Neural progenitor cell (in vitro differentiated cells): ENCODE measurements around the gene KRT33B. TPM values are rescaled to one million over a fixed set of nuclear protein-coding genes. Genes with fewer than 3 reads are reported as not detected.

Experiments used
- DNase-seq: peaks from one replicate; pipeline ENCODE4 v3.0.0-alpha.2; 2016; ENCODE audit warnings: low spot score
- H2AFZ ChIP-seq: fragments of 200-600 bp; sonication (generic); replicated peaks from 2 replicates; pipeline ENCODE4 v1.6.1; 2016; ENCODE audit warnings: antibody characterized with exemption
- H3F3A ChIP-seq: fragments of 200-600 bp; sonication (generic); 2 replicates; pipeline ENCODE4 v1.6.1; 2016; ENCODE audit warnings: antibody characterized with exemption, low read depth
- H3K27ac ChIP-seq: fragments of 200-600 bp; sonication (generic); 2 replicates; pipeline ENCODE4 v1.5.1; 2016; ENCODE audit warnings: mild to moderate bottlenecking
- H3K27me3 ChIP-seq: fragments of 200-600 bp; sonication (generic); 2 replicates; pipeline ENCODE4 v1.6.1; 2016; ENCODE audit warnings: mild to moderate bottlenecking, moderate library complexity
- H3K36me3 ChIP-seq: fragments of 200-600 bp; sonication (generic); 2 replicates; pipeline ENCODE4 v1.5.1; 2016
- H3K4me1 ChIP-seq: fragments of 200-600 bp; sonication (generic); 2 replicates; pipeline ENCODE4 v1.6.1; 2016; ENCODE audit warnings: mixed run types
- H3K4me2 ChIP-seq: fragments of 200-600 bp; sonication (generic); 2 replicates; pipeline ENCODE4 v1.6.1; 2016
- H3K4me3 ChIP-seq: fragments of 200-600 bp; sonication (generic); 2 replicates; pipeline ENCODE4 v1.5.1; 2016
- H3K79me2 ChIP-seq: fragments of 200-600 bp; sonication (generic); 2 replicates; pipeline ENCODE4 v1.6.1; 2016; ENCODE audit warnings: low read depth
- H3K9ac ChIP-seq: fragments of 200-600 bp; sonication (generic); 2 replicates; pipeline ENCODE4 v1.6.1; 2016
- H3K9me3 ChIP-seq: fragments of 200-600 bp; sonication (generic); 2 replicates; pipeline ENCODE4 v1.5.1; 2016; ENCODE audit warnings: low read depth
- H4K20me1 ChIP-seq: fragments of 200-600 bp; sonication (generic); 2 replicates; pipeline ENCODE4 v1.6.1; 2016; ENCODE audit warnings: low read depth
- H3K27ac Mint-ChIP-seq: 3 replicates; pipeline ENCODE4 v1.8.0; 2021; ENCODE audit warnings: mixed read lengths
- H3K27me3 Mint-ChIP-seq: 2 replicates; pipeline ENCODE4 v1.8.0; 2022; ENCODE audit warnings: low read depth, mild to moderate bottlenecking, inconsistent platforms, moderate library complexity, mixed read lengths; ENCODE audit not compliant: insufficient read depth
- H3K36me3 Mint-ChIP-seq: 3 replicates; pipeline ENCODE4 v1.8.0; 2021; ENCODE audit warnings: mixed read lengths
- H3K4me1 Mint-ChIP-seq: 3 replicates; pipeline ENCODE4 v1.8.0; 2021; ENCODE audit warnings: mixed read lengths
- H3K4me3 Mint-ChIP-seq: 3 replicates; pipeline ENCODE4 v1.8.0; 2021; ENCODE audit warnings: mild to moderate bottlenecking, moderate library complexity, mixed read lengths
- H3K9me3 Mint-ChIP-seq: 3 replicates; pipeline ENCODE4 v1.8.0; 2020; ENCODE audit warnings: mixed read lengths
- EZH2 ChIP-seq: fragments of 200-600 bp; sonication (generic); IDR thresholded peaks from 2 replicates; pipeline ENCODE4 v1.6.1; 2017; ENCODE audit warnings: antibody characterized with exemption, mild to moderate bottlenecking, moderate library complexity
- EZH2phosphoT487 ChIP-seq: fragments of 200-600 bp; sonication (generic); IDR thresholded peaks from 2 replicates; pipeline ENCODE4 v1.6.1; 2017; ENCODE audit warnings: antibody characterized with exemption
- total RNA-seq: library from RNA; depleted of rRNA; stranded (reverse); fragments of >200 nt; gene quantifications from 2 replicates; pipeline ENCODE4 v1.2.3, GENCODE V29; 2015; ENCODE audit warnings: low replicate concordance
- TF ChIP-seq, protein P1 (sequence below): fragments of 200-600 bp; sonication (generic); IDR thresholded peaks from 2 replicates; pipeline ENCODE4 v1.5.1; 2017; ENCODE audit warnings: antibody characterized with exemption, mild to moderate bottlenecking

The KRT33B gene
- total RNA-seq, 1 donor from 2014 or later = not detected

DNA sequence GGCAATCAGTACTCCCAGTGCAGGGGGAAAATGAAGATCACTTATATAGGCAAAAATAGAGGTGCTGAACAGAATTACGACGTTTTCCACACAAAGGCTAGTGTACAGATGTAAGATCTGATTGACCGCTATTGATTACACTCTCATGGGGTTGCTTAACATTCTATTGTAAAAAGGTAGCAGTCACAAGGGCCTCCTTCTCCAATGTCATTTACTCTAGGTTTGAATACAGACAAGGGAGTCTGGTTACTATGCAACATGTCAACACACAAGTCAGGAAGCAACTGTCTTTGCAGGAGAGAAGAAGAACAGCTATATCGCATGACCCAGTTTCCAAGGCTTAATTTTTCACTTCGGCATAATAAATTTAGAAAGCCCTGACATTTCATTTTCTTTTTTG is 46.9 kb upstream of the KRT33B start:
- H3K9me3 Mint-ChIP-seq = no peaks in the 10 kb centered on the region
- H3K27ac Mint-ChIP-seq = no peak overlapping the region
- H3K27me3 Mint-ChIP-seq = no peaks in the 10 kb centered on the region
- no peaks in the 10 kb centered on the region for H3K36me3 ChIP-seq
- H3K9me3 ChIP-seq = no peaks in the 10 kb centered on the region
- H3K4me3 Mint-ChIP-seq = no peak overlapping the region
- no peak for DNase-seq
- H3K4me1 ChIP-seq = peaks cover 3% of the 10 kb centered on the region
- no peak overlapping the region for H2AFZ ChIP-seq
- no peaks in the 10 kb centered on the region for H3K79me2 ChIP-seq
- H3K27me3 ChIP-seq = no peaks in the 10 kb centered on the region
- H3K9ac ChIP-seq = no peak overlapping the region
- H3K4me3 ChIP-seq = no peak overlapping the region
- H4K20me1 ChIP-seq = no peaks in the 10 kb centered on the region
- H3F3A ChIP-seq = no peaks in the 10 kb centered on the region
- TF ChIP-seq EZH2phosphoT487 (no peak), EZH2 (no peak)
- TF ChIP-seq, protein P1, sequence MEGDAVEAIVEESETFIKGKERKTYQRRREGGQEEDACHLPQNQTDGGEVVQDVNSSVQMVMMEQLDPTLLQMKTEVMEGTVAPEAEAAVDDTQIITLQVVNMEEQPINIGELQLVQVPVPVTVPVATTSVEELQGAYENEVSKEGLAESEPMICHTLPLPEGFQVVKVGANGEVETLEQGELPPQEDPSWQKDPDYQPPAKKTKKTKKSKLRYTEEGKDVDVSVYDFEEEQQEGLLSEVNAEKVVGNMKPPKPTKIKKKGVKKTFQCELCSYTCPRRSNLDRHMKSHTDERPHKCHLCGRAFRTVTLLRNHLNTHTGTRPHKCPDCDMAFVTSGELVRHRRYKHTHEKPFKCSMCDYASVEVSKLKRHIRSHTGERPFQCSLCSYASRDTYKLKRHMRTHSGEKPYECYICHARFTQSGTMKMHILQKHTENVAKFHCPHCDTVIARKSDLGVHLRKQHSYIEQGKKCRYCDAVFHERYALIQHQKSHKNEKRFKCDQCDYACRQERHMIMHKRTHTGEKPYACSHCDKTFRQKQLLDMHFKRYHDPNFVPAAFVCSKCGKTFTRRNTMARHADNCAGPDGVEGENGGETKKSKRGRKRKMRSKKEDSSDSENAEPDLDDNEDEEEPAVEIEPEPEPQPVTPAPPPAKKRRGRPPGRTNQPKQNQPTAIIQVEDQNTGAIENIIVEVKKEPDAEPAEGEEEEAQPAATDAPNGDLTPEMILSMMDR = no peak
- H3K4me2 ChIP-seq = no peak overlapping the region
- H3K27ac ChIP-seq = no peak overlapping the region
- no peaks in the 10 kb centered on the region for H3K36me3 Mint-ChIP-seq
- H3K4me1 Mint-ChIP-seq = no peaks in the 10 kb centered on the region

DNA sequence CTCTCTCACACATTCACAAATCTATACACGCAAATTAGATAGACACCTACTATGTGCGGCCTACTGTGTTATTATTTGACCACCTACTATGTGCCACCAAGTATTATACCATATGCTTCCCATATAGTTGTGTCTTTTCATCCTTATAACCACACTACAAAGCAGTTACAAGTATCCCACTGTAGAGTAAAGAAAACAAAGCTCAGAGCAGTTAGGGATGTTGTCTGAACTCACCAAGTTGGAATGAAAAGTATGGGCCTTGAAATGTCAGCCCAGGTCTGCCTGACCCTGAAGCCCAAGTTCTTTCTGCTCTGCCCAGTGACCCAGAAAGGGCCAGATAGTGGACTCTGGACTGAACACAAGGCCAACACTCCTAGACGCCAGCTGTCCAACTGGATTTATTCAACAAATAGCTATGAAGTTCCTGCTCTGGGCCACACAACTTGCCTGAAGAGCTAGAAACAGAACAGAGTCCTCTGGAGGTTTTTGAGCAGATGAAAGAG is 46.3 kb upstream of the KRT33B start:
- H3K27me3 Mint-ChIP-seq = no peaks in the 10 kb centered on the region
- H3F3A ChIP-seq = no peaks in the 10 kb centered on the region
- no peak for DNase-seq
- H3K4me2 ChIP-seq = no peak overlapping the region
- H3K27ac Mint-ChIP-seq = no peak overlapping the region
- H3K36me3 ChIP-seq = no peaks in the 10 kb centered on the region
- H3K79me2 ChIP-seq = no peaks in the 10 kb centered on the region
- H3K4me1 Mint-ChIP-seq = no peaks in the 10 kb centered on the region
- H3K4me1 ChIP-seq = peaks cover 3% of the 10 kb centered on the region
- H3K9ac ChIP-seq = no peak overlapping the region
- H3K36me3 Mint-ChIP-seq = no peaks in the 10 kb centered on the region
- no peak overlapping the region for H3K27ac ChIP-seq
- H2AFZ ChIP-seq = no peak overlapping the region
- no peak overlapping the region for H3K4me3 Mint-ChIP-seq
- H3K27me3 ChIP-seq = no peaks in the 10 kb centered on the region
- H4K20me1 ChIP-seq = no peaks in the 10 kb centered on the region
- H3K9me3 ChIP-seq = no peaks in the 10 kb centered on the region
- no peak for TF ChIP-seq EZH2
- TF ChIP-seq, protein P1 = no peak
- TF ChIP-seq EZH2phosphoT487 = no peak
- H3K9me3 Mint-ChIP-seq = no peaks in the 10 kb centered on the region
- H3K4me3 ChIP-seq = no peak overlapping the region

DNA sequence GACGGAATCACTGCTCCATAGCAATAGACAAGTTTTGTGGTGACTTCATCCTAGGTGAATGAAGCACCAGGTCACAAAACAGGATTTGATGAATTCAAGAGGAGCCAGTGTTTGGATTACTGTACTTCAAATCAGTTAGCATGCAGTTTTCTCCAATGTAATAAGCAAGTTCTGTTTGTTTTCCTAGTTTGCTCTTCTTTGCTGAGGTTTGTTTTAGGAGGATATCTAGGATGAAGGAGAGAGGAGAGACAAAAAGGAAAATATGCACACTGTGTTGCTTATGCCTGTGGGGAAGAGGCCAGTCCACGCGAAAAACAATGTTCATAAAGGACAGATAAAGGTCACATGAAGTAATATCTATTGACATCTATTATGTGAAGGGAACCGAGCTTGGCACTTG is 45.8 kb upstream of the KRT33B start:
- Histone ChIP-seq H2AFZ (no peak overlapping the region), H3K27me3 (no peaks in the 10 kb centered on the region), H3K27ac (no peak overlapping the region), H3F3A (no peaks in the 10 kb centered on the region), H3K9me3 (no peaks in the 10 kb centered on the region), H4K20me1 (no peaks in the 10 kb centered on the region), H3K79me2 (no peaks in the 10 kb centered on the region), H3K36me3 (no peaks in the 10 kb centered on the region), H3K9ac (no peak overlapping the region), H3K4me3 (no peak overlapping the region), H3K4me2 (no peak overlapping the region), H3K4me1 (peaks cover 3% of the 10 kb centered on the region)
- no peaks in the 10 kb centered on the region for H3K27me3 Mint-ChIP-seq
- no peak overlapping the region for H3K4me3 Mint-ChIP-seq
- TF ChIP-seq EZH2phosphoT487 = no peak
- TF ChIP-seq, protein P1 = no peak
- no peak for TF ChIP-seq EZH2
- no peaks in the 10 kb centered on the region for H3K36me3 Mint-ChIP-seq
- H3K27ac Mint-ChIP-seq = no peak overlapping the region
- no peaks in the 10 kb centered on the region for H3K9me3 Mint-ChIP-seq
- H3K4me1 Mint-ChIP-seq = no peaks in the 10 kb centered on the region
- DNase-seq = no peak
